Activated CD4-positive, alpha-beta T cell treated with anti-CD3 and anti-CD28 coated beads, Interleukin-2, amount 50 U/mL, for 16 hours (primary cell): ENCODE measurements around the gene TGFB1.

ENCODE experiments used
- DNase-seq: peaks from one replicate; pipeline ENCODE4 v3.0.0-alpha.2; 2020

Gene TGFB1

GRCh38 chr19:41319500-41320184 is 34.1 kb downstream of the TGFB1 start:
- no peak for DNase-seq

GRCh38 chr19:41318696-41319499 is 34.8 kb downstream of the TGFB1 start:
- no peak for DNase-seq

GRCh38 chr19:41316306-41316920 is 37.3 kb downstream of the TGFB1 start:
- no peak for DNase-seq

GRCh38 chr19:41311613-41312012 is 42.1 kb downstream of the TGFB1 start:
- no peak for DNase-seq

GRCh38 chr19:41311072-41311471 is 42.6 kb downstream of the TGFB1 start:
- DNase-seq: no peak

GRCh38 chr19:41310033-41310831 is 43.5 kb downstream of the TGFB1 start, which contains the start of gene CCDC97:
TSS of gene CCDC97 (plus strand) at chr19:41310172. CDS start at chr19:41310311, 139 bp downstream.
- DNase-seq: peak; percentile 90

- peak; percentile 32 for DNase-seq
Observed at GRCh38 chr19:41309180-41310032, 44.3 kb downstream of the TGFB1 start.

- peak; percentile 92 for DNase-seq
Observed at GRCh38 chr19:41308450-41309179, 45.1 kb downstream of the TGFB1 start.

- DNase-seq: no peak
Observed at GRCh38 chr19:41307954-41308449, 45.7 kb downstream of the TGFB1 start.

GRCh38 chr19:41307090-41307875 is 46.4 kb downstream of the TGFB1 start:
- peak; percentile 76 for DNase-seq

GRCh38 chr19:41305927-41306793 is 47.6 kb downstream of the TGFB1 start:
- DNase-seq: no peak

GRCh38 chr19:41304706-41305483 is 48.8 kb downstream of the TGFB1 start:
- DNase-seq: no peak

GRCh38 chr19:41303954-41304353 is 49.8 kb downstream of the TGFB1 start:
- DNase-seq: no peak

GRCh38 chr19:41302624-41303351 is 50.9 kb downstream of the TGFB1 start:
- peak; percentile 80 for DNase-seq

GRCh38 chr19:41300555-41300954 is 53.2 kb downstream of the TGFB1 start:
- DNase-seq: no peak

- DNase-seq: no peak
Observed at GRCh38 chr19:41299755-41300089, 54.0 kb downstream of the TGFB1 start.

GRCh38 chr19:41299046-41299754 is 54.5 kb downstream of the TGFB1 start:
- DNase-seq: no peak
